Neural crest cell (in vitro differentiated cells): Measurements from ENCODE around the gene LCE3E. TPM values are rescaled to one million over a fixed set of nuclear protein-coding genes. Genes with fewer than 3 reads are reported as not detected.

Experiments used
- DNase-seq: peaks from one replicate; pipeline ENCODE4 v3.0.0; 2021; ENCODE audit warnings: low read depth, mixed read lengths, low spot score
- H3K27ac Mint-ChIP-seq: one replicate; pipeline ENCODE4 v1.8.0; 2021; ENCODE audit warnings: mild to moderate bottlenecking, mixed read lengths; ENCODE audit not compliant: unreplicated experiment
- H3K27me3 Mint-ChIP-seq: 2 replicates; pipeline ENCODE4 v1.8.0; 2021; ENCODE audit warnings: low read depth, mild to moderate bottlenecking, mixed read lengths
- H3K36me3 Mint-ChIP-seq: 2 replicates; pipeline ENCODE4 v1.8.0; 2021; ENCODE audit warnings: low read depth, mild to moderate bottlenecking, mixed read lengths
- H3K4me1 Mint-ChIP-seq: 2 replicates; pipeline ENCODE4 v1.8.0; 2021; ENCODE audit warnings: mixed read lengths
- H3K4me3 Mint-ChIP-seq: one replicate; pipeline ENCODE4 v1.8.0; 2021; ENCODE audit warnings: mild to moderate bottlenecking, mixed read lengths
- H3K9me3 Mint-ChIP-seq: 2 replicates; pipeline ENCODE4 v1.8.0; 2021; ENCODE audit warnings: mixed read lengths
- total RNA-seq: library from RNA; stranded (reverse); gene quantifications from 2 replicates; pipeline ENCODE4 v1.2.1, GENCODE V29; 2021
- TF ChIP-seq, protein P1 (sequence below): fragments of 200-600 bp; sonication (generic); conservative IDR thresholded peaks from 2 replicates; pipeline ENCODE4 v1.5.0; 2021; ENCODE audit warnings: antibody characterized with exemption, mild to moderate bottlenecking

LCE3E gene
- total RNA-seq, 1 donor from 2014 or later = not detected

DNA sequence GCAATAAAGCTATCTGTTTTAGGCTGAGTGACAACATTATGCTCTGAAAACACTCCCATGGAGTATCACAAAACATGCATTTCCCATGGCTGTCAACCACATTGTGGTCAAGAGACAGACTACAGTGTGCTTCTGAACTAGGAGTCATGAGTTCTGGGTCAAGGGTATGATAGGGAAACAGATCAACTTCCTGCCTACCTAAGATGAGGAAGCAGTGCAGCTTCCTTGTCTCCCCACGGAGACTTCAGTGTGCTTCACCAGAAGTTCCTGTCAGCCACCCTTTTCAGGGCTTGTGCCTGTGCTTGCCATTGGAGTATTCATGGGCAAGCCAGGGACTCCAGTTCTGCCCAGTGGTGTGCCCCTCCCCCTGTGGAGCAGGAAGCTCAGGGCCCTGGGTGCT, 19.9 kb downstream of the LCE3E start:
- peaks cover 13% of the 10 kb centered on the region for H3K9me3 Mint-ChIP-seq
- no peaks in the 10 kb centered on the region for H3K27me3 Mint-ChIP-seq
- TF ChIP-seq, protein P1, sequence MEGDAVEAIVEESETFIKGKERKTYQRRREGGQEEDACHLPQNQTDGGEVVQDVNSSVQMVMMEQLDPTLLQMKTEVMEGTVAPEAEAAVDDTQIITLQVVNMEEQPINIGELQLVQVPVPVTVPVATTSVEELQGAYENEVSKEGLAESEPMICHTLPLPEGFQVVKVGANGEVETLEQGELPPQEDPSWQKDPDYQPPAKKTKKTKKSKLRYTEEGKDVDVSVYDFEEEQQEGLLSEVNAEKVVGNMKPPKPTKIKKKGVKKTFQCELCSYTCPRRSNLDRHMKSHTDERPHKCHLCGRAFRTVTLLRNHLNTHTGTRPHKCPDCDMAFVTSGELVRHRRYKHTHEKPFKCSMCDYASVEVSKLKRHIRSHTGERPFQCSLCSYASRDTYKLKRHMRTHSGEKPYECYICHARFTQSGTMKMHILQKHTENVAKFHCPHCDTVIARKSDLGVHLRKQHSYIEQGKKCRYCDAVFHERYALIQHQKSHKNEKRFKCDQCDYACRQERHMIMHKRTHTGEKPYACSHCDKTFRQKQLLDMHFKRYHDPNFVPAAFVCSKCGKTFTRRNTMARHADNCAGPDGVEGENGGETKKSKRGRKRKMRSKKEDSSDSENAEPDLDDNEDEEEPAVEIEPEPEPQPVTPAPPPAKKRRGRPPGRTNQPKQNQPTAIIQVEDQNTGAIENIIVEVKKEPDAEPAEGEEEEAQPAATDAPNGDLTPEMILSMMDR = no peak
- H3K36me3 Mint-ChIP-seq = peaks cover 5% of the 10 kb centered on the region
- no peak overlapping the region for H3K27ac Mint-ChIP-seq
- no peak overlapping the region for H3K4me3 Mint-ChIP-seq
- H3K4me1 Mint-ChIP-seq = no peaks in the 10 kb centered on the region
- no peak for DNase-seq

- peaks cover 26% of the 10 kb centered on the region for H3K9me3 Mint-ChIP-seq
Measured at GRCh38 chr1:152543820-152544219, 22.8 kb downstream of the LCE3E start.

GRCh38 chr1:152539901-152540300, 26.7 kb downstream of the LCE3E start:
- no peak overlapping the region for H3K27ac Mint-ChIP-seq
- no peak for DNase-seq
- TF ChIP-seq, protein P1 = no peak
- H3K4me1 Mint-ChIP-seq = no peaks in the 10 kb centered on the region
- H3K36me3 Mint-ChIP-seq = peaks cover 9% of the 10 kb centered on the region
- no peak overlapping the region for H3K4me3 Mint-ChIP-seq
- H3K9me3 Mint-ChIP-seq = peaks cover 38% of the 10 kb centered on the region
- H3K27me3 Mint-ChIP-seq = no peaks in the 10 kb centered on the region

More at GRCh38 chr1:152543820-152544219, 22.8 kb downstream of the LCE3E start:
- Mint-ChIP-seq H3K27me3 (no peaks in the 10 kb centered on the region), H3K4me1 (no peaks in the 10 kb centered on the region), H3K4me3 (no peak overlapping the region), H3K36me3 (peaks cover 5% of the 10 kb centered on the region), H3K27ac (no peak overlapping the region)
- TF ChIP-seq, protein P1 = no peak
- DNase-seq = no peak

DNA sequence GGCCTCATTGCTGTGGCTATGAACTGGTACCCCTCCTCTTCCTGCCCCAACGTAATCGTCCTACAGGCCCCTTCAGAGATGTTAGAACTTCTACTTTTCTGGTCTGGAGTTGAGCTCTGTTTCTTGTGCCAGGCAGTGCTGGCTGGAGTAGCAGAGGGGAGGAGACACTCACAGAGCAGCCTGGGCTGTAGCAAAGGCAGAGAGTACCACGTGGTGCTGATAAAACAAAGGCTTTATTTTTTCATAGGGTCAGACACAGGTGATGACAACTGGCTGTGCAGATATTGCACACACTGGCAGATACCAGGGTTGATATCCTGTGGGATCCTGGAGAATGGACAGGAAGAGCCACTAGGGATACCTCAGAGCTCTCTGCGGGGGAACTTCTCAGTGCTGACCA, 29.1 kb downstream of the LCE3E start:
- peaks cover 33% of the 10 kb centered on the region for H3K9me3 Mint-ChIP-seq
- DNase-seq = no peak

GRCh38 chr1:152535774-152536173, 30.8 kb downstream of the LCE3E start:
- TF ChIP-seq, protein P1 = no peak
- H3K4me1 Mint-ChIP-seq = no peaks in the 10 kb centered on the region
- H3K9me3 Mint-ChIP-seq = peaks cover 33% of the 10 kb centered on the region
- no peaks in the 10 kb centered on the region for H3K27me3 Mint-ChIP-seq
- peaks cover 7% of the 10 kb centered on the region for H3K36me3 Mint-ChIP-seq
- H3K27ac Mint-ChIP-seq = no peak overlapping the region
- no peak overlapping the region for H3K4me3 Mint-ChIP-seq
- no peak for DNase-seq

More for the DNA sequence above, 29.1 kb downstream of the LCE3E start:
- TF ChIP-seq, protein P1 = no peak
- no peak overlapping the region for H3K27ac Mint-ChIP-seq
- no peak overlapping the region for H3K4me3 Mint-ChIP-seq
- H3K36me3 Mint-ChIP-seq = peaks cover 6% of the 10 kb centered on the region
- no peaks in the 10 kb centered on the region for H3K4me1 Mint-ChIP-seq
- no peaks in the 10 kb centered on the region for H3K27me3 Mint-ChIP-seq
